GM18868 (cell line): ENCODE data around the gene CDC34.

Experiments used
- ATAC-seq: cut with Tn5 transposase; IDR thresholded peaks from one replicate; pipeline ENCODE4 v1.9.1; 2021; ENCODE audit warnings: mild to moderate bottlenecking, moderate library complexity; ENCODE audit not compliant: unreplicated experiment

The CDC34 gene

DNA sequence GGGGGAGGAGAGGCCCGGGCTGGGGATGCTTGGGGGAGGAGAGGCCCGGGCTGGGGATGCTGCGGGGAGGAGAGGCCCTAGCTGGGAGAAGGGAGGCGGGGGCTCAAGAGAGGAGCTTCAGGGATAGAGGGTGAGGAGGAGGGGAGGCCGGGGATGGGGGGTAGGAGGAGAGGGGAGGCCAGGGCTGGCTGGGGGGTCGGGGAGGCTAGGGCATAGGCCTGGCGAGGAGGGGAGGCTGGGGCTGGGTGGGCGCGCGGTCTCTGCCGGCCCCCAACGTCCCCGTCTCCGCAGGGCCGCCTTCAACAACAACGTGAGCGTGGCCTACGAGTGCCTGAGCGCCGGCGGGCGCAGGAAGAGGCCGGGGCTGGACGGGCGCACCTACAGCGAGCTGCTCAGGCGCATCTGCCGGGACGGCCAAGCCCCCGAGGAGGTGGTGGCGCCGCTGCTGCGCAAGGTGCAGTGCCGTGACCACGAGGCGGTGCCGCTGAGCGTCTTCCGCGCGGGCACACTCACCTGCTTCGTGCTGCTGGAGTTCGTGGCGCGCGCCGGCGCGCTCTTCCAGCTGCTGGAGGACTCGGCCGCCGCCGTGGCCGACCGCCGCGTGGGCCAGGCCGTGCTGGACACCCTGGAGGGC lies 12.8 kb upstream of the CDC34 start:
- ATAC-seq, result no peak

DNA sequence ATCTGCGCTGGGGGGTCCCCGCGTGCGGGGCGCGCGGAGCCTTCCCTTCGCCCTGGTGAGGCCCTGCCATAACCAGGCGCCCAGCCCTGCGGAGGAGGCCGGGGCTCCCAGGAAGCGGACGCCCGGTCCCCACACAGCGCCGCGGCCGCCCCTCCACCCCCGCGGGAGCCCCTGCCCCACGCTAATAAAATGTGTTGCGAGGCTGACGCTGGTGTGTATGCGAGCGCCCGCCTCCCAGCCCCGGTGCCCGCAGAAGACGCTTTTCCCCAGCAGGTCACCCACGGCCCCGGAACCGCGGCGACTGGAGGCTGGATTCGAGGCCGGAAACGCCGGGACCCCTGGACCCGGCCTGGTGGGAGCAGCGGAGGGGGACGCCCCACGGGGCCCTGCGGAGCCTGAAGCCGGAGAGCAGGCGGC lies 12.1 kb upstream of the CDC34 start:
- ATAC-seq, result no peak

GRCh38 chr19:522726-523125 lies 8.8 kb upstream of the CDC34 start:
- no peak for ATAC-seq

DNA sequence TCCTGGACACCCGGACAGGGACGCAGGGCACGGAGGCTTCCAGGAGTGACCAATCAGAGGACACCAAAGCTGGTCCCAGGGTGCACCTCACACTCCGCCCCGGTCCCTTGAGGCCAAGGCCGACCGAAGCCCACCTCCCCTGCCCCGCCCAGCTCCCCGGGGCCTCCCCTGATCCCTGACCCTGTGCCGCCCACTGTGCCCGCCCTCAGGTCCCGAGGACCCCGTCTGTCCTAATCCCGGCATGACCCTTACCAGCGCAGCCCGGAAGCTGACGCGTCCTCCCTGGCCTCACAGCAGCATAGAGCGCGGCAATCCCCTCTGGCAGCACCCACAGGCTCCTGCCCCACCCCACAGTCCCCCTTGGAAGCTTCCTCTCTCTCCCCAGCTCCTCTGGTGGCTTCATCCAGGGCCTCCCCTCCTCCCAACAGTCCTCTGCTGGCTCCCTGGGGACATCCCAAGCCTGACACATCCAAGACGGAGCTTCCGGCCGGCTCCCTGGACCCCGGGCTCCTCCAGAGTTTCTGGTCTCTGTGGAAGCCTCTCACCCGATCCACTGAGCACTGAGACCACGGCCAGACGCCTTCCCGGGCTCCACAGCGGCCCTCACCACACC lies 7.4 kb upstream of the CDC34 start:
- ATAC-seq, result no peak

- no peak for ATAC-seq
Measured at GRCh38 chr19:525029-525428, 6.5 kb upstream of the CDC34 start.

GRCh38 chr19:525857-526419 lies 5.6 kb upstream of the CDC34 start:
- ATAC-seq, result no peak

GRCh38 chr19:530134-531008 lies 1.2 kb upstream of the CDC34 start:
- ATAC-seq, result no peak

DNA sequence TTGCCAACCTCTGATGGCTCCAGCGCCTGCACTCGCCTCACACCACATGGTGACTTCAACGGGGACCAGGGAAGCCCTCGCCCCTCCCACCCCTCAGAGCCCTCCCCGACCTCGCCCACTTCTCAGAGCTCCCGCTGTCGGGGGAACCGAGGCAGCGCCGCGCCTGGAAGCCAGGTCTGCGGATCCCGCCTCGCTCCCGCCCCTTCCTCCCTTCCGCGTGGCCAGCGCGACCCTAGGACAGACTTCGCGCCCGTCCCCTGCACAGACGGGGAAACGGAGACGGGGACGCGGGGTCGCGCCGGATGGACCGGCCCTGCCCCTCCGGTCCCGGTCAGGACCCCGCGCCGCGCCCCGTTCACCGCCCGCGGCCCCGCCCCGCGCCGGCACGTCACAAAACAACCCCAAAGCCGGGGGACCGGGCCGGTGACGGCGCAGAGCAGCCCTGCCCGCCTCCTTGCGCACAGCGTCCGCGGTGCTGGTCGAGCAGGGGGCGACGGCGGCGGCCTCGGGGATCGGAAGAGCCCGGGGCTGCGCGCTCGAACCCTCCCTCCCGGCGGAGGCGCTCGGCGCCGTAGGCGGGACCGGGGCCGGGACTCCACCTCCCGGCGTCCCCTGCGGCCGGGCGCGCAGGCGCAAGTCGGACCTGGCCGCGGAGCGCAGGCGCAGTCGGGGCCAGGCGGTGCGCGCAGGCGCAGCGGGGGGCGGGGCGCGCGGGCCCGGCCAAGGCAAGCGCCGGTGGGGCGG lies 379 bp upstream of the CDC34 start:
- peak; percentile 69 for ATAC-seq

DNA sequence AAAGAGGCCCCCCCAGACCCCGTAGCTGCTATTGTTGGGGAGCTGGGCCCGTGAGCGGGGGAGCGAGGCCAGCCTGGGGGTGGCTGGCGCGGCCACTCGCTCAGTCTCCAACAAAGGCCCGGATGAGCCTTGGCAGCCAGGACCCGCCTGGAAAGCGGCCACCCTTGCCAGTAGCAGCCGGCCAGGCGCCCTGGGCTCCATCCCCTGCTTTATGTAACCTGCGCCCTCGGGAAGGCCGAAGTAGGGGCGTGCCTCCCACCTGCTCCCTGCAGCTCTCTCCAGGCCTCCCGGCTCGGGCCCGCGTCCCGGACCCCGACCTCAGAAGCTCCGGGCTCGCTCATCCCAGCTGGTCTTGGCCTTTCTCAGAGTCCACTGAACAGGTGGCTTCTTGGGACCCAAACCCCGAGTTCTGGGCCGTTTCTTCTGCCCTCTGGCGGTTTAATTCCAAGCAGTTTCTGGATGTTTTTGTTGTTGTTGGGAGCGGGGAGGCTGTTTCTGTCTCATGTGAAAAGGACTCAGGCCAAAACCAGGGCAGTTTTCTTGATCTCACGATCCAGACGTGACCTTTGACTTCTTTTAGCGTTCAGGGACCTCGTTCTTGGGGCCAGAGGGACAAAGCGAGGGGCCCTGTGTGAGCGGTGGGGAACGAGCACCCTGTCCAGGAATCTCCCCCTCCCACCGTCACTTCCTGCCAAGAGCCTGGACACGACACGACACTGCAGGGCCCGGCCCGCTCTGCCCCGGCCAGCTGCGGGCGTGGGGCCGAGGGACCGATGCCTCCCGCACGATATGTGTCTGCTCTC lies 1.2 kb downstream of the CDC34 start:
- no peak for ATAC-seq

DNA sequence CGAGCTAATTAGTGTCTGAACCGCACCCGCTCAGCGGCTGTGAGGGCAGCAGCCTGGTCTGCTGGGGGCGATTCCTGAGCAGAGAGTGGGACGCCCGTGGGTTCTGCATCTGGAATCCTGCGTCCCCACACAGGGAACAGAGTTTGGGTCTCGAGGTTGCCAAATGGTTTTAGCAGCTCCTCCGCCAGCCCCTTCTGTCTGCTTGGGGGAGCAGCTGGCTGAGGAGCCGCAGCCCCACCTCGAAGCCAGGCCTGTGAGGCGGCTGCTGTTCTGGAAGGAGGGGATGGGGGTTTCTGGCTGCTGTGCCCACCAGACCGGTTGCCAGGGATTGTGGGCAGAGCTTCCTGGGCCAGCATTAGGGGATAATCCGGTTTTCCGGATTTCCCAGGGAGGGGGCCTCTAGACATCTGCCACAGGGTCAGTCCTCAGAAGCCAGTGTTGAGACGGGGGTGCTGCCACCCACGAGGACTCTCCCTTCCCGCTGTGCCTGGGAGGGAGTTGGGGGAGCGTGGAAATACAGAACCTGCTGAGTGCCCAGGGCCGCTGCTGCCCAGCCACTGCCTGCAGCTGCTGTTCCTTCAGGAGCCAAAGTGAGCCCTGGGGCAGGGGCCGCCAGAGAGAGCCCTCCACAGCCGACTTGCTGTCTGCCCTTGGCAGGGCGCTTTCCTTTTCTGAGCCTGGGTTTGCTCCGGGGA lies 2.0 kb downstream of the CDC34 start:
- ATAC-seq, result no peak

GRCh38 chr19:534088-534487 lies 2.5 kb downstream of the CDC34 start:
- ATAC-seq, result no peak

- ATAC-seq, result no peak
Measured at GRCh38 chr19:535017-535835, 3.7 kb downstream of the CDC34 start.

DNA sequence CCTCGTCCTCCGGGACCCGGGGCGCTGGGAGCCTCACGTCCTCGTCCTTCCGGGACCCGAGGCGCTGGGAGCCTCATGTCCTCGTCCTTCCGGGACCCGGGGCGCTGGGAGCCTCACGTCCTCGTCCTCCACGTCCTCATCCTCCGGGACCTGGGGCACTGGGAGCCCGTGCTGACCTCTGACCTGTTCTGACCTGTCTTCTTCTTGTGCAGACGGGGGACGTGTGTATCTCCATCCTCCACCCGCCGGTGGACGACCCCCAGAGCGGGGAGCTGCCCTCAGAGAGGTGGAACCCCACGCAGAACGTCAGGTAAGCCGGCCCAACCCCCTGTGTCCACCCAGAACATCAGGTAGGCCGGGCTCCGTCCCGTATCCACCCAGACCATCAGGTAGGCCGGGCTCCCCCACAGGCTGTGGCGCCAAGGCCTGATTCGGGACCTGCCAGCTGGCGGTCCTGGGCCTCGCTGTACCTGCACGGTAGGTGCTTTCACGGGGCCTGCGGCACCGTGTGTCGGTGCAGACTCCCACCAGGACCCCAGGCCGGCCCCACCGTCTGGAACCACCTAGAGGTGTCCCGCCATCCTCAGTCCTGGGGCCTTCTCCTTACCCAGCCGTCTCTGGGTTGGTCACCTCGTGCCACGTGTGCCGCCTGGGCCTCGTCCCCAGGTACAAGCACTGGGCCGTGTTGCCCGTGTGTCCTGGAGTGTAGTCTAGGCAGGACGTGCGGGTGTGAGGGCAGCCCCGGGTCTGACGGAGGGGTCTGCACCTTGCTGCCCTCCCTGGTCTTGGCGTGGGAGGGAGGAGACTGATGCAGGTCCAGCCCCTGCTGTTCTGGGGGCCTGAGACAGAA lies 4.7 kb downstream of the CDC34 start:
- ATAC-seq, result no peak

- ATAC-seq, result no peak
Measured at GRCh38 chr19:536881-537404, 5.4 kb downstream of the CDC34 start.

DNA sequence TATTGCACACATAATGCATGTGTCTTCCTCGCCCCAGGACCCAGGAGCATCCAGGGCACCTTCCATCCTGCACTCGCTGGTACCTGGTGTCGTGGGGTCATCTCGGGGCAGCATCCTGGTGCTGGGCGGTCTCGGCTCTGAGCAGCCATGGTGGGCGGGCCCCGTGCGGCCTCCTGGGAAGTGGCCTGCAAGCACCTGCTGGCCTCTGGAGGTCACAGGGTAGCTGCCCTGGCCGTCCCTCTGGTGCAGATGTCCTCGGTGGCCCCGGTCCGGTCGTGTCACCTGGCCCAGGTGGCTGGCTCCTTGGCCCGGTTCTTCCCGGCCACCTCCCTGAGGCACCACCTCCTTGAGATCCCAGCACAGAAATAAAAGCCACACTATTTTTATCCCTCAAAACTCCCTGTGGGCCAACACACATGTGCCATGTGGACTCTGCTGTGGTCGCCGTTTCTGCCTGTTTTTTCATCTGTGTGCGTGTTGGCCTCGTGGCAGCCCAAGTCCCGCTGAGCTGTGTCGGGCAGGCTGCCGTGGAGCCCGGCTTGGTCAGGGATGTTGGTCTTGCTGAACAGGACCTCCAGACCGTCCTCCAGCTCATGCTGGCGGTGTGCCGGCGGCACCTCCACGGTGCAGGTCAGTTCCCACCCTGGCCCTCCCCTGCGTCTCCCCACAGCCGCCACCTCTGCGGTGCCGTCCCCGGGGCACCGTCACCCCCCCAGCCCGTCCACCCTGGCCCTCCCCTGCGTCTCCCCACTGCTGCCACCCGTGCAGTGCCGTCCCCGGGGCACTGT lies 7.3 kb downstream of the CDC34 start:
- no peak for ATAC-seq

DNA sequence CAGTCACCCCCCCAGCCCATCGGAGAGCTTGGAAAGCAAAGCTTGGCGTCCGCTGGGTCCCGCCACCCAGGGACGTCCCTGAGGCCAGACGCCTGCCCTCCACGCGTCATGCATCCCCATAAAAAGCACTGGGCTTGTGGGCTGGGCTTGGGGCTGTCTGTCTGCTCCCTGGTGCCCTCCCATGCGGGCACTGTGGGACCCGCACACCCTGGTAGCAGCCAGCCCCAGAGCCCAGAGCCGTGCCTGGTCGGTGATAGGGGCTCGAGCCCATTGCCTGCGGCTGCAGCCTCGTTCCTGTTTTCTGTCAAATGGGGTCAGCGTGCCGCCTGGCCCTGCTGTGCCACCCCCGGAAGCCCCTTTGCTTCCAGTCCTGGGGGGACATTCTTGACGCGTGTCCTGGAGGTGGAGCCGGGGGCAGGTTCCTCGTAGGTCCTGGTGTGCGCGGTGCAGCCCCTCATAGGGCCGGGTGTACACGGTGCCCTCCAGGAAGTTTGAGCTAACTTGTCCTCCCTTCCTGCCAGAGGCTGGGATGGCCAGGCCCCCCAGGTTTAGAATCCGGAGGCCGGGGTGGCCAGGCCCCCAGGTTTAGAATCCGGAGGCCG lies 8.0 kb downstream of the CDC34 start:
- no peak for ATAC-seq
